GM12864 (cell line): Measurements from ENCODE around the gene RIOK3.

Experiments
- DNase-seq: peaks from one replicate; pipeline ENCODE4 v3.0.0-alpha.2; 2011; ENCODE audit warnings: low read depth
- H3K4me3 ChIP-seq: 2 replicates; pipeline ENCODE4 v1.5.1; 2011; ENCODE audit warnings: mild to moderate bottlenecking, low read depth, low read length, control low read depth
- CTCF ChIP-seq: IDR thresholded peaks from 2 replicates; pipeline ENCODE4 v1.5.1; 2011; ENCODE audit warnings: low read depth, mild to moderate bottlenecking, moderate library complexity, low read length, control low read depth, inconsistent platforms; ENCODE audit errors: missing control alignments

Gene RIOK3

GRCh38 chr18:23459530-23459921 is 6.4 kb downstream of the RIOK3 start:
- no peak for TF ChIP-seq CTCF
- no peak overlapping the region for H3K4me3 ChIP-seq
- no peak for DNase-seq

GRCh38 chr18:23460285-23461273 is 7.5 kb downstream of the RIOK3 start:
- TF ChIP-seq CTCF: no peak
- DNase-seq: no peak
- no peak overlapping the region for H3K4me3 ChIP-seq

- H3K4me3 ChIP-seq: no peak overlapping the region
- TF ChIP-seq CTCF: no peak
- DNase-seq: no peak
These were observed 9.8 kb downstream of the RIOK3 start for GRCh38 chr18:23462876-23463275.

GRCh38 chr18:23468753-23469459 is 15.8 kb downstream of the RIOK3 start:
- no peak for DNase-seq
- TF ChIP-seq CTCF: no peak
- H3K4me3 ChIP-seq: no peak overlapping the region

GRCh38 chr18:23470620-23471387 is 17.7 kb downstream of the RIOK3 start:
- no peak overlapping the region for H3K4me3 ChIP-seq
- DNase-seq: no peak
- TF ChIP-seq CTCF: no peak

GRCh38 chr18:23471486-23471885 is 18.4 kb downstream of the RIOK3 start:
- no peak for TF ChIP-seq CTCF
- no peak overlapping the region for H3K4me3 ChIP-seq
- DNase-seq: no peak
